GM12891 (cell line): Measurements from ENCODE around the gene CHRND.

Experiments
- DNase-seq: peaks from one replicate; pipeline ENCODE4 v3.0.0; 2011; ENCODE audit warnings: low spot score; ENCODE audit not compliant: insufficient read length
- FAIRE-seq: peaks from 2 replicates; lab custom pipeline; 2011; peaks lifted over from hg19 to GRCh38; lab: Jason Lieb, UNC
- PAX5 ChIP-seq: IDR thresholded peaks from 2 replicates; pipeline ENCODE4 v1.6.1; 2011; ENCODE audit warnings: low read length, moderate library complexity, mild to moderate bottlenecking; ENCODE audit not compliant: insufficient read depth, severe bottlenecking
- POLR2A ChIP-seq: IDR thresholded peaks from 2 replicates; pipeline ENCODE4 v1.6.1; 2011; ENCODE audit warnings: low read depth, low read length, control low read depth
- POLR2AphosphoS5 ChIP-seq: IDR thresholded peaks from 2 replicates; pipeline ENCODE4 v1.6.1; 2011; ENCODE audit warnings: low read depth, low read length, control low read depth
- POU2F2 ChIP-seq: IDR thresholded peaks from 2 replicates; pipeline ENCODE4 v1.6.1; 2011; ENCODE audit warnings: low read depth, mild to moderate bottlenecking, control low read depth, low read length, moderate library complexity
- SPI1 ChIP-seq: IDR thresholded peaks from 2 replicates; pipeline ENCODE4 v1.6.1; 2011; ENCODE audit warnings: low read depth, low read length, control low read depth
- TAF1 ChIP-seq: IDR thresholded peaks from 2 replicates; pipeline ENCODE4 v1.6.1; 2011; ENCODE audit warnings: low read depth, low read length, control low read depth

The CHRND gene

GRCh38 chr2:232502911-232503808 is 22.8 kb upstream of the CHRND start:
- DNase-seq (no peak), FAIRE-seq (no peak)
- TF ChIP-seq TAF1 (no peak), POLR2A (no peak), POLR2AphosphoS5 (no peak), POU2F2 (no peak), SPI1 (no peak), PAX5 (no peak)

DNA sequence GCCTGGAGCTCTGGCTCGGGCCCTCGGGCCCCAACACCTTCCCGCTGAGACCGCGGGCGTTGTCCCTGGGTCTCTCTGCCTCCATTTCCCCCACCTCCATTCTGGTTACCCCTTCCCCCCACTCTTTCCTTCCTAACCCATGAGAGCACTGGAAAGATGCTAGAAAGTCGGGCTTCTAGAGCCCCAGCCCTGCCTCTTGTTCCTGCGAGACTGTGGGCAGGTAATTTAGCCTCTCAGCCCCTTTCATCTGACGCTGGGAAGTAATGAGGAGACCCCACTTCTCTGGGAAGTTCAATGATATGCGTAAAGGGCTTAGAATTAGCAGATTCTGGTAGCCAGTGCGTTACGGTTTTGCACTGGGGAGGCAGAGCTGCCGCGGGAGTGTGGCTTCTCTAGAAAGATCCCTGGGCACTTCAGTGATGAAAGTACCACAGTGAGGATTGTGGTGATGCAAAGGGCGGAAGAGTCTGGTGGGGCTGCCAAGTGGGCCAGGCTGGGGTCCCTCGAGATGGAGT is 22.1 kb upstream of the CHRND start:
- no peak for FAIRE-seq
- no peak for TF ChIP-seq TAF1
- TF ChIP-seq POLR2AphosphoS5: no peak
- TF ChIP-seq POLR2A: no peak
- TF ChIP-seq POU2F2: no peak
- no peak for TF ChIP-seq SPI1
- no peak for TF ChIP-seq PAX5
- no peak for DNase-seq

- DNase-seq (no peak), FAIRE-seq (no peak)
- TF ChIP-seq PAX5 (no peak), POLR2AphosphoS5 (no peak), TAF1 (no peak), SPI1 (no peak), POLR2A (no peak), POU2F2 (no peak)
Measured at GRCh38 chr2:232504438-232504837, 21.5 kb upstream of the CHRND start.

- DNase-seq: no peak
- FAIRE-seq: no peak
- TF ChIP-seq TAF1: no peak
- no peak for TF ChIP-seq PAX5
- TF ChIP-seq POLR2A: no peak
- no peak for TF ChIP-seq SPI1
- no peak for TF ChIP-seq POU2F2
- no peak for TF ChIP-seq POLR2AphosphoS5
Measured at GRCh38 chr2:232505856-232506255, 20.1 kb upstream of the CHRND start.

DNA sequence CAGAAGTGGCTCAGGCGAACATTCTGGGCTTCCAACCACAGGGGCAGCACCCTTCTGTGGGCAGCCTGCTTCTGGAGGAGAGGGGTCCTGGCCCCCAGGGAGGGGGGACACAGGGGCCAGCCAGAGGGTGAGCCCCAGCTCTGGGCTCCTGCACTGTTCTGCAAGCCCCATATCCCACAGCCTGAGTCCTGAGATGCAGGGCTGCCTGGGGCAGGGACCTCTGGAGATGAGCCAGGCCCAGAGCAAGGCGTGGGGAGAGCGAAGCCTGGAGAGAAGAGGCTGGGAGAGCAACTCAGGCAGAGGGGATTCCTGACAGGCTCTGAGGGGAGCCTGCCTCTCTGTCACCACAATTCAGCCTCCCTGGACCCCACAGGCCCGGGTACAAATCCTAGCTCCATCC is 19.3 kb upstream of the CHRND start:
- no peak for TF ChIP-seq POU2F2
- no peak for TF ChIP-seq TAF1
- TF ChIP-seq SPI1: no peak
- no peak for TF ChIP-seq POLR2A
- TF ChIP-seq PAX5: no peak
- TF ChIP-seq POLR2AphosphoS5: no peak

GRCh38 chr2:232508251-232508650 is 17.7 kb upstream of the CHRND start:
- DNase-seq: no peak
- TF ChIP-seq POU2F2 (no peak), PAX5 (no peak), SPI1 (no peak), POLR2A (no peak)
- FAIRE-seq: no peak

More for the DNA sequence above, 19.3 kb upstream of the CHRND start:
- FAIRE-seq (no peak), DNase-seq (no peak)

DNA sequence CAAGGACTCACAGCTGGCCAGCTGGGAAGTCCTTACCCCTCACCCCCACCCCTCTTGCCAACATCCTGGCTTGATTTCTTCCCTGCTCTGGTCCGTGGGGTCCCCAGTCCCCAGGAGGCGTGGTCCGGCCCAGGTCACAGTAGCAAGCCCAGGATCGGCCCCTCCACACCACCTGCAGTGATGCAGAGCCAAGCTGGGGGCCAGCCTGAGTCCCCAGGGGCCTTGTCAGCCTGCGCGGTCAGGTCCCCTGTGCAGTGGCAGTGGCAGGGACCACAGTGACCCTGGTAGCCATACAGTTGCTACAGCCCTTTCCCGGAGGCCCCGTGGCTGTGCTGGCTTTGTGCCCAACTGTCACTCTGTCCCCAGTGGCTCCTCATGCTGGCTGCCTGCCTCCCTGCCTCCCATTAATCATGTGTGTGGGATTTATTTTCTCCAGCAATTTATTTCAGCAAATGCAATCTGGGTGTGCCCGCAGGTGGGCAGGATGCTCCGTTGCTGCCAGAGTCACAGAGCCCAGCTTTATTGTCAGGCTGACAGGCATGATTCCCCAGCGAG is 14.5 kb upstream of the CHRND start:
- FAIRE-seq (no peak), DNase-seq (no peak)

DNA sequence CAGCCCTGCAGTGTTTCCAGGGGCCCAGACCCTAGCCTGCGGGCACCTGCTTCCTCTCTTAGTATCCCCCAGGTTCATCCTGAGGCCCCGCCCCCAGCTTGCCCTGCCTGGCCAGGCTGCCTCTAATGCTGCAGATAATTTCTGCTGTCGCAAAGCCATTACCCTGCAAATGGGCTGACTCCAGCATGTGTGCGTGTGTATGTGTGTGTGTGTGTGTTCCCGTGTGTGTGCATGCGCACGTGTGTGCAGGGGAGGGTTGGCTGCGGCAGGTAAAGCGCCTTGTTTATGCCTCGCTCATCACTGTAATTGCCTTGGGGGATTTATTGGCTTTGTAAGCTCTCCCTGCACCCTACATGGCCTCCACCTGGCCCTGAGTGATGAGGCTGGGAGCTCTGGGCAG is 13.4 kb upstream of the CHRND start:
- TF ChIP-seq POLR2AphosphoS5: no peak
- TF ChIP-seq TAF1: no peak
- TF ChIP-seq POLR2A: no peak
- TF ChIP-seq SPI1: no peak
- TF ChIP-seq POU2F2: no peak
- TF ChIP-seq PAX5: no peak
- FAIRE-seq: no peak
- no peak for DNase-seq

More for the DNA sequence above, 14.5 kb upstream of the CHRND start:
- no peak for TF ChIP-seq TAF1
- TF ChIP-seq SPI1: no peak
- TF ChIP-seq POU2F2: no peak
- TF ChIP-seq POLR2A: no peak

DNA sequence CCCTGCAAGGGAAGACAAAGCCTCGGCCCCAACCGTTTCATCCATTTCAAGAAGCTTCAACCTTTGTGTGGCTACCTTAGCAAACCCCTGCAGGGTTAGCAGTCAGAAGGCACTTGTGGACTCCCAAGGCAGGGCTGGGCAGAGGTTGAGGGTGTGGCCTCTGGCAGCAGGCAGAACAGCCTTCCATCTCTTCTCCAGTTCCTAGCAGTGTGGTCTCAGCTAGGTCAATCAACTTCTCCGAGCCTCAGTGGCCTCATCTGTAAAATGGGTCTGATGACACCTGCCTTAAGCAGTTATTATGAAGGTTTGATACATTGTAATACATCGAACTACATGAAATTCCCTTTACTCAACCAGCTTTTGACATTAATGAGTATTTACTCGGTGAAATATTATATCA is 12.6 kb upstream of the CHRND start:
- FAIRE-seq (no peak), DNase-seq (no peak)
- no peak for TF ChIP-seq TAF1
- TF ChIP-seq POLR2AphosphoS5: no peak
- TF ChIP-seq PAX5: no peak
- TF ChIP-seq POLR2A: no peak
- no peak for TF ChIP-seq SPI1
- TF ChIP-seq POU2F2: no peak

- FAIRE-seq (no peak), DNase-seq (no peak)
- TF ChIP-seq PAX5 (no peak), POU2F2 (no peak), POLR2A (no peak), SPI1 (no peak)
Measured at GRCh38 chr2:232515639-232516038, 10.3 kb upstream of the CHRND start.

GRCh38 chr2:232516551-232516950 is 9.4 kb upstream of the CHRND start:
- FAIRE-seq: no peak
- TF ChIP-seq POLR2A (no peak), SPI1 (no peak)
- DNase-seq: no peak
